GM12891 (cell line): ENCODE results near the gene PTGDR2.

Experiments
- DNase-seq: peaks from one replicate; pipeline ENCODE4 v3.0.0; 2011; ENCODE audit warnings: low spot score; ENCODE audit not compliant: insufficient read length
- FAIRE-seq: peaks from 2 replicates; lab custom pipeline; 2011; peaks lifted over from hg19 to GRCh38; lab: Jason Lieb, UNC
- PAX5 ChIP-seq: IDR thresholded peaks from 2 replicates; pipeline ENCODE4 v1.6.1; 2011; ENCODE audit warnings: low read length, moderate library complexity, mild to moderate bottlenecking; ENCODE audit not compliant: insufficient read depth, severe bottlenecking
- POLR2A ChIP-seq: IDR thresholded peaks from 2 replicates; pipeline ENCODE4 v1.6.1; 2011; ENCODE audit warnings: low read depth, low read length, control low read depth
- POLR2AphosphoS5 ChIP-seq: IDR thresholded peaks from 2 replicates; pipeline ENCODE4 v1.6.1; 2011; ENCODE audit warnings: low read depth, low read length, control low read depth
- POU2F2 ChIP-seq: IDR thresholded peaks from 2 replicates; pipeline ENCODE4 v1.6.1; 2011; ENCODE audit warnings: low read depth, mild to moderate bottlenecking, control low read depth, low read length, moderate library complexity
- SPI1 ChIP-seq: IDR thresholded peaks from 2 replicates; pipeline ENCODE4 v1.6.1; 2011; ENCODE audit warnings: low read depth, low read length, control low read depth
- TAF1 ChIP-seq: IDR thresholded peaks from 2 replicates; pipeline ENCODE4 v1.6.1; 2011; ENCODE audit warnings: low read depth, low read length, control low read depth

The PTGDR2 gene

GRCh38 chr11:60874421-60875365 is 18.9 kb upstream of the PTGDR2 start:
- FAIRE-seq (no peak), DNase-seq (no peak)
- TF ChIP-seq TAF1 (no peak), POLR2A (no peak), PAX5 (no peak), POU2F2 (no peak), POLR2AphosphoS5 (no peak), SPI1 (no peak)

GRCh38 chr11:60873533-60873932 is 17.8 kb upstream of the PTGDR2 start:
- DNase-seq, result no peak

GRCh38 chr11:60872961-60873524 is 17.3 kb upstream of the PTGDR2 start:
- no peak for TF ChIP-seq POU2F2
- peak; percentile 23; the same call in 1 of the 2 replicates for TF ChIP-seq POLR2AphosphoS5
- FAIRE-seq (no peak), DNase-seq (no peak)

More at GRCh38 chr11:60873533-60873932, 17.8 kb upstream of the PTGDR2 start:
- TF ChIP-seq TAF1 (no peak), PAX5 (no peak), POLR2A (no peak), POU2F2 (no peak), POLR2AphosphoS5 (no peak), SPI1 (no peak)
- no peak for FAIRE-seq

- no peak for TF ChIP-seq POU2F2
- no peak for TF ChIP-seq PAX5
- TF ChIP-seq POLR2AphosphoS5, result no peak
- no peak for TF ChIP-seq POLR2A
- TF ChIP-seq SPI1, result no peak
- TF ChIP-seq TAF1, result no peak
- DNase-seq (no peak), FAIRE-seq (no peak)
These were observed 16.6 kb upstream of the PTGDR2 start for GRCh38 chr11:60872124-60872960.

GRCh38 chr11:60871378-60872061 is 15.8 kb upstream of the PTGDR2 start:
- TF ChIP-seq TAF1 (no peak), SPI1 (no peak), POU2F2 (no peak), POLR2AphosphoS5 (no peak), PAX5 (no peak), POLR2A (no peak)
- DNase-seq, result no peak
- no peak for FAIRE-seq

- no peak for FAIRE-seq
- no peak for TF ChIP-seq PAX5
- no peak for TF ChIP-seq SPI1
- TF ChIP-seq POLR2A, result no peak
- no peak for TF ChIP-seq TAF1
- no peak for TF ChIP-seq POU2F2
- TF ChIP-seq POLR2AphosphoS5, result no peak
- DNase-seq, result no peak
These were observed 15.1 kb upstream of the PTGDR2 start for GRCh38 chr11:60870733-60871377.

GRCh38 chr11:60870276-60870675 is 14.5 kb upstream of the PTGDR2 start:
- no peak for DNase-seq
- no peak for FAIRE-seq
- no peak for TF ChIP-seq POLR2A
- TF ChIP-seq POU2F2, result no peak
- no peak for TF ChIP-seq PAX5
- TF ChIP-seq POLR2AphosphoS5, result no peak
- TF ChIP-seq SPI1, result no peak
- no peak for TF ChIP-seq TAF1

- no peak for FAIRE-seq
These were observed 13.7 kb upstream of the PTGDR2 start for GRCh38 chr11:60869451-60869825.

More at GRCh38 chr11:60869451-60869825, 13.7 kb upstream of the PTGDR2 start:
- DNase-seq, result no peak
- TF ChIP-seq PAX5, result no peak
- no peak for TF ChIP-seq SPI1
- TF ChIP-seq POU2F2, result no peak
- TF ChIP-seq POLR2AphosphoS5, result no peak
- TF ChIP-seq TAF1, result no peak
- TF ChIP-seq POLR2A, result no peak
